CD14-positive monocyte (primary cell): ENCODE data around the gene CNTN4. TPM values are rescaled to one million over a fixed set of nuclear protein-coding genes. Genes with fewer than 3 reads are reported as not detected.

Experiments used
- DNase-seq, 3 donors: peaks; one replicate each; pipeline ENCODE4 v3.0.0-alpha.2; 2011 to 2022
- H2AFZ ChIP-seq: 2 replicates; pipeline ENCODE4 v1.6.0; 2012; ENCODE audit warnings: mild to moderate bottlenecking, low read depth, low read length, inconsistent platforms; ENCODE audit not compliant: insufficient read depth, poor library complexity, severe bottlenecking
- H3K27ac ChIP-seq, 2 donors: 1 replicate in 1 of 2; 2 replicates in 1 of 2; pipeline ENCODE4 v1.5.1; 2012 to 2013; ENCODE audit warnings: low read length in 2 of 2, control low read depth in 1 of 2, inconsistent platforms in 1 of 2, low read depth in 1 of 2, mild to moderate bottlenecking in 1 of 2
- H3K27me3 ChIP-seq, 2 donors: one replicate each; pipeline versions ENCODE4 v1.6.0 to v1.6.1; 2011 to 2013; ENCODE audit warnings: low read length in 2 of 2; ENCODE audit not compliant: control insufficient read depth in 2 of 2, insufficient read depth in 2 of 2
- H3K36me3 ChIP-seq, 2 donors: replicated peaks in 1 of 2; 1 replicate in 1 of 2; 2 replicates in 1 of 2; pipeline versions ENCODE4 v1.5.1 to v1.6.1; 2012 to 2013; ENCODE audit warnings: low read length in 2 of 2, control low read depth in 1 of 2, inconsistent platforms in 1 of 2, mild to moderate bottlenecking in 1 of 2; ENCODE audit not compliant: insufficient read depth in 2 of 2, control insufficient read depth in 1 of 2
- H3K4me1 ChIP-seq, 2 donors: 1 replicate in 1 of 2; 2 replicates in 1 of 2; pipeline versions ENCODE4 v1.5.1 to v1.6.1; 2012 to 2013; ENCODE audit warnings: low read length in 2 of 2, control low read depth in 1 of 2, inconsistent platforms in 1 of 2, mild to moderate bottlenecking in 1 of 2, moderate library complexity in 1 of 2; ENCODE audit not compliant: insufficient read depth in 2 of 2, control insufficient read depth in 1 of 2
- H3K4me2 ChIP-seq: replicated peaks from 2 replicates; pipeline ENCODE3; 2012; ENCODE audit warnings: low read length, moderate library complexity, mild to moderate bottlenecking; ENCODE audit not compliant: poor library complexity, severe bottlenecking; ENCODE audit errors: extremely low read depth
- H3K4me3 ChIP-seq, 3 experiments: fragments of 200-600 bp in 1 of 3; sonication (generic) in 1 of 3; replicated peaks in 1 of 3; 1 replicate in 2 of 3; 2 replicates in 1 of 3; pipeline ENCODE4 v1.5.1; 2011 to 2013; ENCODE audit warnings: low read length in 3 of 3, mild to moderate bottlenecking in 3 of 3, control low read depth in 2 of 3, low read depth in 2 of 3, inconsistent platforms in 1 of 3, moderate library complexity in 1 of 3
- H3K79me2 ChIP-seq: 2 replicates; pipeline ENCODE4 v1.6.0; 2012; ENCODE audit warnings: mild to moderate bottlenecking, control low read depth, inconsistent platforms, low read length, moderate library complexity; ENCODE audit not compliant: insufficient read depth
- H3K9ac ChIP-seq: 2 replicates; pipeline ENCODE4 v1.6.0; 2017; ENCODE audit warnings: low read length, mild to moderate bottlenecking; ENCODE audit not compliant: insufficient read depth, poor library complexity, severe bottlenecking
- H3K9me3 ChIP-seq, 2 donors: replicated peaks in 1 of 2; 1 replicate in 1 of 2; 2 replicates in 1 of 2; pipeline versions ENCODE4 v1.5.1 to v1.6.1; 2012 to 2013; ENCODE audit warnings: low read length in 2 of 2, control low read depth in 1 of 2; ENCODE audit not compliant: control insufficient read depth in 1 of 2, insufficient read depth in 1 of 2
- H4K20me1 ChIP-seq: 2 replicates; pipeline ENCODE4 v1.6.0; 2012; ENCODE audit warnings: mild to moderate bottlenecking, low read length, control low read depth, moderate library complexity; ENCODE audit not compliant: insufficient read depth
- H3K27ac Mint-ChIP-seq, 7 donors: one replicate each; pipeline ENCODE4 v1.8.0; 2020; ENCODE audit warnings: mild to moderate bottlenecking in 7 of 7, mixed read lengths in 7 of 7, moderate library complexity in 6 of 7, inconsistent platforms in 2 of 7
- H3K27me3 Mint-ChIP-seq, 3 donors: one replicate each; pipeline ENCODE4 v1.8.0; 2021 to 2022; ENCODE audit warnings: low read depth in 3 of 3, mild to moderate bottlenecking in 3 of 3, mixed read lengths in 3 of 3, moderate library complexity in 3 of 3, inconsistent platforms in 1 of 3
- H3K36me3 Mint-ChIP-seq, 2 donors: one replicate each; pipeline ENCODE4 v1.8.0; 2020; ENCODE audit warnings: mixed read lengths in 2 of 2, inconsistent platforms in 1 of 2, mild to moderate bottlenecking in 1 of 2
- H3K4me1 Mint-ChIP-seq: one replicate; pipeline ENCODE4 v1.8.0; 2020; ENCODE audit warnings: mild to moderate bottlenecking, mixed read lengths
- H3K4me3 Mint-ChIP-seq, 2 donors: one replicate each; pipeline ENCODE4 v1.8.0; 2020; ENCODE audit warnings: mild to moderate bottlenecking in 2 of 2, mixed read lengths in 2 of 2, moderate library complexity in 1 of 2
- H3K9me3 Mint-ChIP-seq, 7 donors: one replicate each; pipeline ENCODE4 v1.8.0; 2020 to 2022; ENCODE audit warnings: mixed read lengths in 7 of 7, mild to moderate bottlenecking in 6 of 7, moderate library complexity in 6 of 7, inconsistent platforms in 2 of 7
- WGBS: methylation state at CpG from one replicate; pipeline ENCODE4 v1.1.5; 2013; ENCODE audit warnings: missing lambda C conversion rate; ENCODE audit not compliant: insufficient coverage; 5-methylcytosine and 5-hydroxymethylcytosine counted together
- intact Hi-C, 2 donors: fragments of 100-400 bp; cut with micrococcal nuclease; formaldehyde crosslinking; loops; one replicate each; pipeline versions ENCODE4 v1.15.0 to v1.15.1; 2023
- polyA plus RNA-seq, 3 donors: library from polyadenylated mRNA; depleted of rRNA in 1 of 3; unstranded in 2 of 3; stranded (reverse) in 1 of 3; fragments of 300-500 nt in 2 of 3; fragments of >200 nt in 1 of 3; fragmentation: Illumina TruSeq in 2 of 3; gene quantifications; 1 replicate in 2 of 3; 2 replicates in 1 of 3; pipeline ENCODE4 v1.2.3, GENCODE V29; 2012 to 2021
- TF ChIP-seq, protein P1 (sequence below): fragments of 200-600 bp; IDR thresholded peaks from one replicate; pipeline ENCODE4 v1.8.0; 2022; ENCODE audit warnings: antibody characterized with exemption, mild to moderate bottlenecking

The CNTN4 gene
- polyA plus RNA-seq, 3 donors: not detected

DNA sequence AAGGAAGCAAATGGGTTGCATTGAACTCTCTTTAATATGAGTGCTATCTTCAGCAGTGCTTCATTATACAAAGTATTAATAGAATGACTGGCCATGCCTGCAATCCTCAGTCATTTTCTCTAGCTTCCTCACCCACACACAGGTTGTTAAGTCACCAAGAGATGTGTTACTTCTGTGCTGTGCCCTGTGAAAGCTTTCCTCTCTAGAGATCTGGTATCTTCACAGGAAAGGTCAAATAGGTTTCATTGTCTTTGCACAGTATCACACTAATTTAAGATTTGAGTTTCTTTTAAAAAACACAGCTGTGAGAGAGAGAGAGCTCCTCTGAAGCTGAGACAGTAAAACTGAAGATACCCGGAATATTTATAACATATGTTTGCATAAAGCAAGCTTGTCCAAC, 278.6 kb downstream of the CNTN4 start:
- intact Hi-C loops: no loop called here
- DNase-seq: no peak
- H3K4me3 ChIP-seq: no peak overlapping the region
- TF ChIP-seq, protein P1, sequence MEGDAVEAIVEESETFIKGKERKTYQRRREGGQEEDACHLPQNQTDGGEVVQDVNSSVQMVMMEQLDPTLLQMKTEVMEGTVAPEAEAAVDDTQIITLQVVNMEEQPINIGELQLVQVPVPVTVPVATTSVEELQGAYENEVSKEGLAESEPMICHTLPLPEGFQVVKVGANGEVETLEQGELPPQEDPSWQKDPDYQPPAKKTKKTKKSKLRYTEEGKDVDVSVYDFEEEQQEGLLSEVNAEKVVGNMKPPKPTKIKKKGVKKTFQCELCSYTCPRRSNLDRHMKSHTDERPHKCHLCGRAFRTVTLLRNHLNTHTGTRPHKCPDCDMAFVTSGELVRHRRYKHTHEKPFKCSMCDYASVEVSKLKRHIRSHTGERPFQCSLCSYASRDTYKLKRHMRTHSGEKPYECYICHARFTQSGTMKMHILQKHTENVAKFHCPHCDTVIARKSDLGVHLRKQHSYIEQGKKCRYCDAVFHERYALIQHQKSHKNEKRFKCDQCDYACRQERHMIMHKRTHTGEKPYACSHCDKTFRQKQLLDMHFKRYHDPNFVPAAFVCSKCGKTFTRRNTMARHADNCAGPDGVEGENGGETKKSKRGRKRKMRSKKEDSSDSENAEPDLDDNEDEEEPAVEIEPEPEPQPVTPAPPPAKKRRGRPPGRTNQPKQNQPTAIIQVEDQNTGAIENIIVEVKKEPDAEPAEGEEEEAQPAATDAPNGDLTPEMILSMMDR: no peak
- H3K4me3 Mint-ChIP-seq: no peak overlapping the region
- H3K79me2 ChIP-seq: no peaks in the 10 kb centered on the region
- H4K20me1 ChIP-seq: no peaks in the 10 kb centered on the region
- WGBS: no CpG with 5 or more reads among the region's 1 CpG
- no peaks in the 10 kb centered on the region for H3K36me3 ChIP-seq
- H3K9me3 ChIP-seq: peaks cover 0 to under 1% of the 10 kb centered on the region in 2 donors
- H3K9ac ChIP-seq: no peak overlapping the region
- no peaks in the 10 kb centered on the region for H3K36me3 Mint-ChIP-seq
- H3K27ac Mint-ChIP-seq: no peak overlapping the region
- no peaks in the 10 kb centered on the region for H3K4me1 ChIP-seq
- no peaks in the 10 kb centered on the region for H3K27me3 ChIP-seq
- H3K4me1 Mint-ChIP-seq: no peaks in the 10 kb centered on the region
- peaks cover 0 to 7% (median 2%) of the 10 kb centered on the region in 7 donors for H3K9me3 Mint-ChIP-seq
- peaks cover 0 to 2% (median 0%) of the 10 kb centered on the region in 3 donors for H3K27me3 Mint-ChIP-seq
- no peak overlapping the region for H3K4me2 ChIP-seq
- H3K27ac ChIP-seq: no peak overlapping the region
- no peak overlapping the region for H2AFZ ChIP-seq

DNA sequence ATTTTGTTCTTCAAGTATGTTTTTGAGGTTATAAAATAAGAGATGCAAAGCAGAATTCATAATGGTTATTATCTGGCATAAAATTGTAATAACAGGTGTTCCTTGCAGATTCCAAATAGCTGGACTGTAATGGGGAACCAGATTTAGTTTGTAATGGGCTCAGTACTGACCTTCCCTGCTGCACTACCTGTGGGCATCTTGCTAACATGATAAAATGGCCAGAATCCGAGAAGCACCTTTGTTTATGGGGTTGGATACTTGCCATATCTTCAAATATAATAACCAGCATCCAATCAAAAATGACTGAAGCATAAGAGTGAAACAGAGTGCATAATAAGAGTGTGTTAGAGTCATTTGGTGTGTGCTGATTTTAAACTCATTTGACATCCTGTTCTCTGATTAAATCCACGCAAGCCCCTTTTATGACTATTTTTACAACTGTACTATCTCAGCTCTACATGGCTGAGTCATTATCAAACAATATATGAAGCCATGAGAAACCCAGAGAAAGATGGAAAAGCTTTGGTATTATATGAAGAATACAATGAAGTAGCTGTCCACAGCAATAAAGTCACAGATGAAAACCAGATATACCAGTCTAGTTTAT, 292.4 kb downstream of the CNTN4 start:
- H3K27me3 Mint-ChIP-seq: peaks cover 0 to 2% (median 0%) of the 10 kb centered on the region in 3 donors
- no peak overlapping the region for H3K4me2 ChIP-seq
- no peaks in the 10 kb centered on the region for H3K4me1 ChIP-seq
- H3K27me3 ChIP-seq: no peaks in the 10 kb centered on the region
- no peak for DNase-seq
- no peak overlapping the region for H3K9ac ChIP-seq
- H3K79me2 ChIP-seq: no peaks in the 10 kb centered on the region
- no peak overlapping the region for H2AFZ ChIP-seq
- no peak overlapping the region for H3K4me3 Mint-ChIP-seq
- no peaks in the 10 kb centered on the region for H4K20me1 ChIP-seq
- intact Hi-C loops: no loop called here
- WGBS: no CpG with 5 or more reads among the region's 2 CpGs
- TF ChIP-seq, protein P1: no peak
- H3K36me3 Mint-ChIP-seq: no peaks in the 10 kb centered on the region
- H3K9me3 Mint-ChIP-seq: peaks cover 0 to 5% (median 2%) of the 10 kb centered on the region in 7 donors
- no peak overlapping the region for H3K4me3 ChIP-seq
- no peaks in the 10 kb centered on the region for H3K4me1 Mint-ChIP-seq
- peaks cover 0 to 6% of the 10 kb centered on the region in 2 donors for H3K9me3 ChIP-seq
- no peak overlapping the region for H3K27ac ChIP-seq
- H3K36me3 ChIP-seq: no peaks in the 10 kb centered on the region
- no peak overlapping the region for H3K27ac Mint-ChIP-seq
